Measurements from ENCODE around the gene GPR15LG.
"Not testable (repeated sequence)": the region's sequence is repeated elsewhere in the genome, so short reads cannot be mapped to it uniquely, and the experiment has no call there.

Gene GPR15LG

DNA sequence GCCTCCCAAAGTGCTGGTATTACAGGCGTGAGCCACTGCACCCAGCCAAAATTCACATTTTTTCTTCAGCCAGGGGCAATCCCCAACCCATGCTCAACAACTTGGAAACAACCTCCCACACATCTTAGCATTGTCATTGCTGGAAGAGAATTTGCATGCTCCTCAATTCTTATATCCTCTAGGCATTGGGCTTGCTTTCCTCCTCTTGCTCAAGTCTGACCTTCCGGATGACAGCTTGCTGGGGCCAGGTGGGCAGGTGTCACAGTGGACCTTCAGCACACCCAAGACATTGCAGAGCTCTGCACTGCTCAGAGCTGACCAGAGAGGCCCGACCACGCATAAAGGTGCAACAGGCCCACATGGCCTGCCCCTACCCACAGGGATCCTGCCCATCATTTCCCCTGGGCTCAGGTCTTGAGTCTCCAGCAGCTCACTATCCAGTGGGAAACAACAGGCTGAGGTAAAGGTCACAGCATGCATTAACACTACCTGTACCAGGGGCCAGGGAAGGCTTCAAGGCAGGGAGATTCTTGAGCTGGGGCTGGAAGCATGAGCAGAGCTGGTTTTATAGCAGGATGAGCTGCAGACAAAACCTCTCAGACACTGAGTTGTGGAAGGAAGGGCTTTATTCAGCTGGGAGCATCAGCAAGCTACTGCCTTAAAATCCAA is 6.8 kb upstream of the GPR15LG start:
- DNase-seq: no peak

DNA sequence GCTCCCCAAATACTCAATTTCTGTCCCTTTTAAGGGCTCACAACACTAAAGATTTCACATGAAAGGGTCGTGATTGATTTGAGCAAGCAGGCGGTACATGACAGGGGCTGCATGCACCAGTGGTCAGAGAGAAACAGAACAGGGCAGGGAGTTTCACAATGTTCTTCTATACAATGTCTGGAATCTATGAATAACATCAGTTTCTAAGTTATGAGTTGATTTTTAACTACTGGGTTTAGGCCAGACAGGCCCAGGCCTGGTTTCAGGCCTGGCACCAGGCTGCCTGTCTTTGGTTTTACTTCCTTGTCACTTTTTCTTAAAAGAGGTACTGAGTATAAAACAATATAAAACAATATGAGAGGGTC is 6.3 kb upstream of the GPR15LG start:
- not testable (repeated sequence) for DNase-seq

DNA sequence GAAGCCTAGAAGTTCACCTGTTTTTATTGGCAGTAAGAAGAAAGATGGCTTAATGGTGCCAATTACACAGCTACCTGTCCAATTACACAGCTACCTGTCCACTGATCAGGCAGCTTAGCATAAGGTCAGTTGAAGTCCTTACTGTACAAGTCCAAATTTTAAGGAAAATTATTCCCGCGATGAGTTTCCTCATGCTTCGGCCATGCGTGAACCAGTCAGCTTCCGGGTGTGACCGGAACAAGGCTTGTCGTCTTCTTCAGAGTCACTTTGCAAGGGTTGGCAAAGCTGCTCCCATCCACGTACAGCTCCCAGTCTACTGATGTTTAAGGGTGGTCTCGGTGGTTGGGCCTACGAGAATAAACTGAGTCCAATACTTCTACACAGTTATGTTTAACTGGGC is 5.2 kb upstream of the GPR15LG start:
- not testable (repeated sequence) for DNase-seq

DNA sequence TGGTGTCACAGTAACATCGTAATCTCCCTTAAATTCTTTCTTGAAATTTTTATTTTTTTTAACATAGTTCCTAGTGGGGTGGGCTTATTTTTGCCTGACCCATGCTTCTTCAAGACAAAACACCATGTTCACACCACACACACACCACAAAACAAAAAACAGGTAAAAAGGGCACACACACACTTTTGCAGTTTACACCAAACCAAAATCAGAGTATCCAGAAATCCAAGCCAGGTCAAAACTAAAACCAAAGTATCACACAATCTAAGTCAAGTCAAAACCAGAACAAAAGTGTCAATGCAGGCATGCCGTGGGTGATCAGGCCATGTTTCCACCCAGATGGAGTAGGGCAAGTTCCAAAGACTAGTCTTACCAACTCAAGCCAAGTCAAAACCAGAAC is 2.4 kb upstream of the GPR15LG start:
- not testable (repeated sequence) for DNase-seq

DNA sequence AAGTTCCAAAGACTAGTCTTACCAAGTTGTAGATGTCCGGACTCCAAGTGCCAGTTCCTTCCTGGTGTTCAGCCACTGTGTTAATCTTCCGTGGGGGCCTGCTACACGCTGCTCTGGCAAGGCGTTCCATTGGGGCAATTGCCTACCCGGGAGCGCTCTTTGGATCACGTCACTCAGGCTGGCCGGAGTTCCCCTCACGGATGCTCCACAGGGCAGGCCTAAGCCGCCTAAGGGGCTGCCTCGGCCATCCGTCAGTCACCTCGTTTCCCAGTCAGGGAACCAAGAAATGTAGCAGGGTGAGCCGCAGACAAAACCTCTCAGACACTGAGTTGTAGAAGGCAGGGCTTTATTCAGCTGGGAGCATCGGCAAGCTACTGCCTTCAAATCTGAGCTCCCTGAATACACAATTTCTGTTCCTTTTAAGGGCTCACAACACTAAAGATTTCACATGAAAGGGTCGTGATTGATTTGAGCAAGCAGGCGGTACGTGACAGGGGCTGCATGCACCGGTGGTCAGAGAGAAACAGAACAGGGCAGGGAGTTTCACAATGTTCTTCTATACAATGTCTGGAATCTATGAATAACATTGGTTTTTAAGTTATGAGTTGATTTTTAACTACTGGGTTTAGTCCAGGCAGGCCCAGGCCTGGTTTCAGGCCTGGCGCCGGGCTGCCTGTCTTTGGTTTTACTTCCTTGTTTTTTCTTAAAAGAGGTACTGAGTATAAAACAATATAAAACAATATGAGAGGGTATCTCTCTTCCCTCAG is 1.7 kb upstream of the GPR15LG start:
- not testable (repeated sequence) for DNase-seq

DNA sequence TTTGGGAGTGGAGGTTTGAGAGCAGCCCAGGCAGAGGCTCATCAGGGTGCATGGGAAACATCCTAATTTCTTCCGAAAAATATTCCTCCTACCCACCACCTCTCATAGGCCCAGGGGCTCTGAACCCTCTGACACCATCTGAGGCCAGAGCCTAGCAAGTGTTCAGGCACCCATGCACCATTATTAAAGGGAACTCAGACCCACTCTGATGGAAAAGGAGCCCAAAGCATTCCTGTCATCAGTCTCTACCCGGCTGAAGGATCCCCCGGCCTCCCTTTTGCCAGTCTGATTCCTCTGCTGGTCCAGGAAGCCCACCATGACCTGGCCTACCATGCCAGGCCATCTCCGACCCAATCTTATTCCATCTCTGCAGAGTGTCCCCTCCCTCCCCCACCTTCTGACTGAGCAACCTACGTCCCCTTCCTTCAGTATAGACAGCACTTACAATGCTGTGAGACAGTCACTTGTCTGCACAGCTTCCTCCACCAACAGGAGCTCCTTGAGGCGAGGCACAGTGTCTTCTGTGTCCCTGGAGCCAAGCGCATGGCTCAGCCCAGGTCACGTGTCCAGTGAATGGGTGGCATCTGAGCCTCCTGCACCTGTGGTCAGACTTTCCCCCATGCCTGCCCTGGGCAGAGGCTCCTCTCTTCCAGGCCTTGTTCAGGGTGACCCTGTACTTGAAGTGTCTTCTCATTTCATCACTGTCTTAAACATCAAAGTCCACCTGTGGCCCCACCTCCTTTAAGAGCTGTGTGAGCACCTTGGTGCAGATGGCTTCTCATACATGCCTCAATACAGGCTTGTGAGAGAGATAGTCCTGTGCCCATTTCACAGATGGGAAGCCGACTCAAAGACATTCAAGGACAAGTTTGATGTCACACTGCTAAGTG is 889 bp upstream of the GPR15LG start:
- no peak for DNase-seq

DNA sequence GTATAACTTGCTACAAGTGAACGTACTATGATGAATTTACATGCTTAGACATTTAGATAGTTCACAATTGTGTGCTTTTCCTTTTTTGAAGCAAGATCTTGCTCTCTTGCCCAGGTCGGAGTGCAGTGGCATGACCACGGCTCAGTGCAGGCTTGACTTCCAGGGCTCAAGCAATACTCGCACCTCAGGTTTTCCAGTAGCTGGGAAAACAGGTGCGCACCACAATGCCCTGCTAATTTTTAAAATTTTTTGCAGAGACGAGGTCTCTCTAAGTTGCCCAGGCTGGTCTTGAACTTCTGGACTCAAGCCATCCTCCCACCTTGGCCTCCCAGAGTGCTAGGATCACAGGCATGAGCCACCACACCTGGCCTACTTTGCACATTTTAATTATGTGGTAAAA is 1.8 kb downstream of the GPR15LG start:
- DNase-seq: no peak

DNA sequence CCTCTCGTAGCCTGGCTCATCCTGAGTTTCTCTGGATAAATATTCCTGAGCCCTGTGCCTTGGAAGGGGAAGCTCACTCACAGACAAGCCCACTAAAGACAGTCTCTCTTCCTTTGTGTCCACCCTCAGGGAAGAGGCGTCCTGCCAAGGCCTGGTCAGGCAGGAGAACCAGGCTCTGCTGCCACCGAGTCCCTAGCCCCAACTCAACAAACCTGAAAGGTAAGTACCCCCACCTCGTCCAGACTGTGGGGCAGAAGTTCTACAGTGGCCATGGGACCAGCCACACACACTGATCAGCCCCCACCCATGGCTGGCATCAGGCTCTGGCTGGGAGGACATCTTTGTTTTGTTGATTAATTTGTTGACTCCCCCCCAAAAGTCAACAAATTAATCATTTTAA is 2.8 kb downstream of the GPR15LG start:
- no peak for DNase-seq

DNA sequence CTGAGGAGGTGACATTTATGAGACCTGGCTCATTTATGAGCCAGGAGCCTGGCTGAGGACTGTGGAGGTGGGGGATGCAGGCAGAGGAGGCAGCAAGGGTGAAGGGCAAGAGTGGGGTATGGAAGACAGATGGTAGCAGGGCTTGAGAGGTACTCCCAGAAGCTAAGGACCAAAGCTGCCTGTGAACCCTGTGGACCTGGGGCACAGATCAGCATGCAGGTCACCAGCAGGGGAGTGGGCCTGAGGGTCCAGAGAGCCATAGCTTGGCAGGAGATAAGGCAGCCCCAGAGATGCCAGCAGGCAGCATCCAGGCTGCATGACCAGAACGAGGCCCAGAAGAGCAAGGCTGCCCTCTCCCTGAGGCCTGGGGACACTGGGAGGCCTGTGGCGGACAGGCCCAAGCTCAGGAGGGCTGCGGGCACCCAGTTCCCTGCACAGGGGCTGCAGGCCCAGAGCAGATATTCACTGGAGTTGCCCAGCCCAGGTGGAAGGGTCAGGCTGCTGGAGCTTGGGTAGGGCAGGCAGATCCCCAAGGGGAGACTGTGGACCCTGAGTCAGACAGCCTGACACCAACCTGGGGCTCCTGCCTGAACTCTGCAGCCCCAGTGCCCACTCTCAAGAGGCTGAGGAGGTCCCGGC is 3.4 kb downstream of the GPR15LG start:
- no peak for DNase-seq

DNA sequence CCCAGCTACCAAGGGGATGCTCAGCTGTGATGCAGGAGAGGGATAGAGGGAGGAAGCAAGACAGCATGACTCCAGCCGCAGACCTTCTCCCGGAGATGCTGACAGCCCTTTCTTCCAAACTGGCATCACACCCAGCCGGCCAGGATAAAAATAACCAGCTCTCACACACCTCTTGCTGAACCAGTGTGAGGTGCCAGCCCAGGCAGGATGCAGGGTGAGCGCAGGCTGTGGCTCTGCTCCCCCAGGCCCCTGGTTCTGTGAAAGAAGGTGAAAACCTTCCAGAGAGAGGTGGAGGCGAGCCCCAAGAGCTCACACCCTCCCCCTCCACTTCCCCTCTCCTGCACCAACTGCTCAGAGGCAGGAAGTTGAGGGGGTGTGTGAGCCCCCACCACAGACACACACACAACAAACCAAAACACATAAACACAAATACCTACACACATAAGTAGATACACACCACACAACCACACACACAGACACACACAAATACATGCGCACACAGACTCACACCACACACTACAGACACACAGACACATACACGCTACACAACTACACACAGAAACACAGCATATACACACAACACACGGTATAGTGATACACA is 4.0 kb downstream of the GPR15LG start:
- DNase-seq: no peak

DNA sequence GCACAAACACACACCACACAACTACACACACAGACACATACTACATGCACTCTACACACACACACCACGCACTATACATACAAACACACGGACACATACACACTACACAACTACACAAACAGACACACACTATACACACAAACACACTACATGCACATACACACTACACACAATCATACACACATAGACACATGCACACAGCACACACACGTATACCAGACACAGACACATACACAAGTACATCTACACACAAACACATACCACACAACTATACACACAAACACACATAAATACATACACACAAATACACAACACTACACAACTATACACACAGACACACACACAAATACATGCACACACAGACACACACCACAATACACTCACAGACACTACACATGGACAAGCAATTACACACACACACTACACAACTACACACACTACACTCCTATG is 4.6 kb downstream of the GPR15LG start:
- no peak for DNase-seq

DNA sequence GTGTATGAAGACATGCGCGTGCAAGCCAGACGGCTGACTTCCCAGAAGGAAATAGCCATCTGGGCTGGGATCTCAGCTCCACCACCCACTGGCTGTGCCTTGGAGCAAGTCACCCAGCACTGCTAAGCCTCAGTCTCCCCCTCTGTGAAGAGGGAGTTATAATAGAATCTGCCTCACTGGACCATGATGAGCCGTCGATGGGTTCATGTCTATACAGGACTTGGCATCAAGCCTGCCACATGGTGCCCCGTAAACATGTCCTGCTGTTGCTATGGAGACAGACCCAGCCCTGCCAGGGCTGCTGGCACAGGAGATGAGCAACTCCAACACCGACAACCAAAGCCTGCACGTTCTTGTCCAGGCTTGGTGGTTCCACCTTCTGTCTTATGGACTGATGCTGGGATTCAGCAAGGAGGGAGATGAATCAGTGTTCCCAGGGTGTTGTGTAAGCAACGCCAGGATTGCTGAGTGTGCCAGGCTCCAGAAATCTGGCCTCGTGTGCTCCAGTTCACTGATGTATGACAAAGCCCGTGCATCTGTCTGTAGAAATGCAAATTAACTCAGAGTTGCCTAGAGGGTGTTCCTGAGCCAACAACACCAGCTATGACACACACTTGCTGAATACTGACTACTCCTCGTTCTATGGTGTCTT is 5.6 kb downstream of the GPR15LG start:
- no peak for DNase-seq

DNA sequence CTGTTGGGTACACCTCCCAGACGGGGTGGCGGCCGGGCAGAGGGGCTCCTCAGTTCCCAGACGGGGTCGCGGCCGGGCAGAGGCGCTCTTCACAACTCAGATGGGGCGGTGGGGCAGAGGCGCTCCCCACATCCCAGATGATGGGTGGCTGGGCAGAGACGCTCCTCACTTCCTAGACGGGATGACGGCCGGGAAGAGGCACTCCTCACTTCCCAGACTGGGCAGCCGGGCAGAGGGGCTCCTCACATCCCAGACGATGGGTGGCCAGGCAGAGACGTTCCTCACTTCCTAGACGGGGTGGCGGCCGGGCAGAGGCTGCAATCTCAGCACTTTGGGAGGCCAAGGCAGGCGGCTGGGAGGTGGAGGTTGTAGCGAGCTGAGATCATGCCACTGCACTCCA is 6.8 kb downstream of the GPR15LG start:
- DNase-seq: not testable (repeated sequence)

DNA sequence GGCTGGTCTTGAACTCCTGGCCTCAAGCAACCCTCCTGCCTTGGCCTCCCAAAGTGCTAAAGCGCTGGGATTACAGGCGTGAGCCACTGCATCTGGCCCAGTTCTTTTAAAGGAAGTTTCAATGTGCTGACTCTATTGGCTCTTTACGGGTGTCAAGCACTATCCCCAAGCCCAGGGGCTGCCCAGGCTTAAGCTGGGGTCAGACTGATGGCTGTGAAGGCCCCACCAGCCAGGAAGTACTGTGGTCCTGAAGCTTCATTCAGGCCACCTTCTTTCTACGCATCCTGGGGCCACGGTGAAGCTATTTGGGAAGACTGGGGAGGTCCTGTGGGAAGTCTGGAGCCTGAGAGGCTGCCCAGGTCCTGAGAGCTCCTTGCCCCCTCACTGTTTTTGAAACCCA is 8.0 kb downstream of the GPR15LG start:
- no peak for DNase-seq

DNA sequence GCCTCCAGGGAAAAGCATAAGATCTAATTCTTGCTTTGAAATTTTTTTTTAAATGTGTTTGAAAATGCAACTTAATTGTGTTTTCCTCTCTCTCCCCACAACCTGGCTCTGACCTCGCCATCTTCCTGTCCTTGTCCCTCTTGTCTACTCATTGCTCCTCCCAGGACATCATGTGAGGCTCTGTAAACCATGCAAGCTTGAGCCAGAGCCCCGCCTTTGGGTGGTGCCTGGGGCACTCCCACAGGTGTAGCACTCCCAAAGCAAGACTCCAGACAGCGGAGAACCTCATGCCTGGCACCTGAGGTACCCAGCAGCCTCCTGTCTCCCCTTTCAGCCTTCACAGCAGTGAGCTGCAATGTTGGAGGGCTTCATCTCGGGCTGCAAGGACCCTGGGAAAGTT is 10.9 kb downstream of the GPR15LG start:
- DNase-seq: no peak

DNA sequence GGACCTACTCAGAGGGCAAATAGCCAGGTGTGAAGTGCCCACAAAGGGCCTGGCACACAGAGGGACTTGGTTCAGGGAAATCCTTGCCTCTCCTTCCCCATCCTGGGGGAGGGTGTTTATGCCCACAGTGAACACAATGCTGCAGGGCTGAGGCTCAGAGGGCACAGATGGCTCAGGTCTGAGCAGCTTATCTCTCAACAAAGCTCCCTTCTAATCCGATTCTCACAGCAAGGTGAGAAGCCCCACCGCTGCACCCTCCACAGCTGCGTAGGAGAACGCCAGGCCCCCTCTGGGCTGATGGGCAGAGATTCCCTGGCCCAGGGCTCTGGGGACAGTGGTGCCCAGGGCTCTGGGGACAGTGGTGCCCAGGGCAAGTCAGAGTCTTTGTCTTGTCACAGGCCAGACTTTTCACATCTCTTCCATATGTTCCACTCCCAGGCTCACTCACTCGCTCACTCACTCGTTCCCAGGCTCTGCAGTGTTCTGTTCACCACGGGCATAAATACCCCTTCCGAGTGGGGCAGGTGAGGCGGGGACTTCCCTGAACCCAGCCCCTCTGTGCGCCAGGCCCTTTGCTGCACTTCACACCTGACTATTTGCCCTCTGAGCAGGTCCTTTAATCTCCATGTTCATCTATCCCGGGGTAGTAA is 12.1 kb downstream of the GPR15LG start:
- DNase-seq: no peak

DNA sequence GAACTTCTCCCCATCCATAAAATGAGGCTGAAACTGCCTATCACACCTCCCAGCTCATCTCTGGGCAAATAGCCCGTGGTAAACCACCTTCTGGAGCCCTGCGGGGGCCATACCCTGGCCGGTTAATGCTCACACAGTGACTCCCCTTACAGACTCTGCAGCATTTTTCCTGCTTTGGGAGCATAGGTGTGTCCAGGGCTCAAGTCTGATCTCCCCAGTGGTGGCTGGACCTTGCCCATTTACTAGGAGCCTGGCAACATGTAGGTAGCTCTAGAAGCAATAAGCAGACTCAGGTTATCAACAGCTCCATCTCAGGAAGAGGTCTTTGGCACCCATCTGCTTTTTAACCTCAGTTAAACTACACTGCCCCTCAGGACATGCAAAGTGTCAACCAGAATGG is 15.2 kb downstream of the GPR15LG start:
- DNase-seq: no peak

DNA sequence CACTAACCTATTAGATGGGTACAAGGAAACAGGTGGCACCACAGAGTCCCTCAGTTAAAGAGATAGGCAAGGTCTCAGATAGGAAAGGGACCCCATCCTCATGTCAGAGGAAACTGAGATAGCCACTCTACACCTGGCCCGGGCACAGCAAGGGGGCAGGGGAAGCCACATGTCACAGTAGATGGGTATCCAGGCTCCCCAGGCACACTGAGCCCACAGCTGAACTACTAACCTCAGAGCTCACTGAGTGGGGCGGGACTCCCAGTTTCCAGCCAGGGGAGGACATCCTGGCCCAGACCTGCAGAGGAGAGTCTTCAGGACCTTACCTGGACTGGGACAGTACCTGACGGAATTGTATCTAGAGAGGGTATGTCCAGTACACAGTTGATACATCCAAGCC is 17.0 kb downstream of the GPR15LG start:
- DNase-seq: no peak

DNA sequence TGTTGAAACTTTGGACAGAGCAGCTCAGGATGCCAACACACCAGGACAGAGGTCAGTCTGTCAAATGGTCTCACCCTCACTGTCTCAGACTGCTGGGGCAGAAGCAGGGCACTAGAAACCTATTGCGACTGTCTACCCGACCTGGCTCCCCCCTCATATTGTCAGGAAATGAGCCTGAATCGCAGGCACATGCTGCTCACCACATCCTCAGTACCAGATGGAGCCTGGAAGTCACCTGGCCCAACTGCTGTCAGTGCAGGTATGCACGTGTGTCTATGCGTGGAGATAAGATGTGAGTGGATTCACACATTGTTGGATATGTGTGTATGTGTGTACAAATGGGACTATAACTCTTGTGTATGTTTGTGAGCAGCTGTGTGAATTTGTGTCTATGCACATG is 17.5 kb downstream of the GPR15LG start:
- no peak for DNase-seq

DNA sequence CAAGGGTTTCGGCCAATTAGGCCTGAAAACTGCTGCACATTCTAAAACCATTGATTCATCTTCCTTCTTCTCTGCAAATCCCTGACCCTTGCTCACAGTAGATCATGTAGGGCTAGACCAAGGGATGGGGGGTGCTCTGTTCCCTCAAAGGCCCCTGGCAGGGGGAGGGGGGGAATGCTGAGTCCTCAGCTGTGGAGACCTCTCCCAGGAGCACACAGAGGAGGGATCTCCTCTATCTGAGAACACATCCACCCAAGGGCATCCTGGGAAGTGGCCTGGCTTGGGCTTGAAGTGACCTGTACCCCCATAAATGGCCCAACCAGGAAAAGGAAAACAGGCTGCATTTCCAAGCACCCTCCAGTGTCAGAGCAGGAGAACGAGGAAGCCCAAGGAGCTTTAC is 19.7 kb downstream of the GPR15LG start:
- no peak for DNase-seq

DNA sequence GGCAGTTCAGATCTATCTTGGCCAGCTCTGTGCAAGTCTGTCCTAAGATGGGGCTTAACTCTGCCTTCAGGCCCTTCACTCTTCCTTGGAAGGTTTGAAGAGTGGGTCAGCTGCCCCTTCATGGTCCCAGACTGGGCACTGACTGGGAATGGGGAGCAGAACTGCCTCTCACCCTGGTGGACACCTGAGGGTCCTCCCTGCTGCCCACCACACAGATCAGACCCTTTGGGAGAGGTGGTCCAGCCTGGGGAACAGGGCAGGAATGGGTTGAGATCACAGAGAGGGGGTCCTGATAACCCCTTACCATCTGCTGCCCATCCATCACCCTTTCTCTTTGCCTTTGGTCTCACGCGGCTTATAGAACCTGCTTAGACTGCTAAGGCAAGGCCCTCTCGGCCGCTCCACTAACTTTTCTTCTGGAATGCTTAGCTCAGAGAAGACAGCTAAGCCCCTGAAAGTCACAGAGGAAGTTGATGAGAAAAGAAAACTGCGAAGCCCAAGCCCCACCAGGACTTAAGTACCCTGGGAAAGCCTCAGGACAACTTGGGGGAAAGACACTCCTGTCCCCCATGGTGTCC is 20.3 kb downstream of the GPR15LG start:
- DNase-seq: no peak

All from fibroblast of skin of abdomen (primary cell).